OCI-LY7 (cell line): Measurements from ENCODE around the gene SEZ6.

Experiments used
- EZH2phosphoT487 ChIP-seq: fragments of 200-600 bp; sonication (generic); IDR thresholded peaks from 2 replicates; pipeline ENCODE4 v1.6.1; 2018; ENCODE audit warnings: low read depth, borderline replicate concordance, mild to moderate bottlenecking, mixed run types, antibody characterized with exemption, low read length, moderate library complexity, mixed read lengths
- TF ChIP-seq, protein P1 (sequence below): fragments of 200-600 bp; sonication (generic); conservative IDR thresholded peaks from 2 replicates; pipeline ENCODE4 v1.5.1; 2014; ENCODE audit warnings: mild to moderate bottlenecking, antibody characterized with exemption, low read length, moderate library complexity, mixed read lengths

DNA sequence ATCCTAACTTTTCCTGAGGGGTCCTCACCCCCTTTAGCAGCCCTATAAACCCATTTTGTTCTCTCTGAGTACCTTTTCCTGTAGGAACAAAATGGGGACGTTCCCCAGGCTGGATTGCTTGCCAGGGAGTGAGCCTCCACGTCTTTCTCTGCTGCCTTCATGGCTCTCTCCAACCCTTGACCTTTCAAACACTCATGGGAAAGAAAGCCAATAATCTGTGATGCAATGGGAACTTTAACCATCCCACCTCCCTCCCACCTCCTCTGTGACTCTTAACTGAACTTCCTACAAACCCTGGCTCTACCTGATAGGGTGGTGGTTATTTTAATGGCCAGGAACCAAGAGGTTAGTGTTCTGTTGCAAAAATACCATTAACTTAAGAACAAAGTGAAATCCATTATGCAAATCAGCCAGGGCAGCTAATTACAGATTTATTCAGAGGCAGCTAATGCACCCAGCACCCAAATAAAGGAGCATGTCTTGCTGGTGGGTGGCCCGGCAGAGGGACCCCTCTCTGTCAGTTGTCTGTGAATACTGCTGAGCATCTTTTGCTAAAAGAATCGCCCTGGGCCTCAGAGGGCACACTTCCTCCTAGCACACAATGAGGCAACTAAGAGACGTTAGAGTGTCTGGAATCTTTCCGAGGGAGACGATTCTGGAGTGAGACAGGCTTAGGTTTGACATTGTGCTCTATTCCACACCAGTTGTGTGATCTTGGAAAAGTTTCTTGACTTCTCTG, 40.1 kb upstream of the SEZ6 start:
- TF ChIP-seq, protein P1, sequence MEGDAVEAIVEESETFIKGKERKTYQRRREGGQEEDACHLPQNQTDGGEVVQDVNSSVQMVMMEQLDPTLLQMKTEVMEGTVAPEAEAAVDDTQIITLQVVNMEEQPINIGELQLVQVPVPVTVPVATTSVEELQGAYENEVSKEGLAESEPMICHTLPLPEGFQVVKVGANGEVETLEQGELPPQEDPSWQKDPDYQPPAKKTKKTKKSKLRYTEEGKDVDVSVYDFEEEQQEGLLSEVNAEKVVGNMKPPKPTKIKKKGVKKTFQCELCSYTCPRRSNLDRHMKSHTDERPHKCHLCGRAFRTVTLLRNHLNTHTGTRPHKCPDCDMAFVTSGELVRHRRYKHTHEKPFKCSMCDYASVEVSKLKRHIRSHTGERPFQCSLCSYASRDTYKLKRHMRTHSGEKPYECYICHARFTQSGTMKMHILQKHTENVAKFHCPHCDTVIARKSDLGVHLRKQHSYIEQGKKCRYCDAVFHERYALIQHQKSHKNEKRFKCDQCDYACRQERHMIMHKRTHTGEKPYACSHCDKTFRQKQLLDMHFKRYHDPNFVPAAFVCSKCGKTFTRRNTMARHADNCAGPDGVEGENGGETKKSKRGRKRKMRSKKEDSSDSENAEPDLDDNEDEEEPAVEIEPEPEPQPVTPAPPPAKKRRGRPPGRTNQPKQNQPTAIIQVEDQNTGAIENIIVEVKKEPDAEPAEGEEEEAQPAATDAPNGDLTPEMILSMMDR = no peak
- no peak for TF ChIP-seq EZH2phosphoT487
